GM04504 (cell line): ENCODE results near the gene IFNA2.
"Not testable (repeated sequence)": the region's sequence is repeated elsewhere in the genome, so short reads cannot be mapped to it uniquely, and the experiment has no call there.

Experiments
- DNase-seq: peaks from one replicate; pipeline ENCODE4 v3.0.0-alpha.2; 2012; ENCODE audit warnings: low read depth

The IFNA2 gene

DNA sequence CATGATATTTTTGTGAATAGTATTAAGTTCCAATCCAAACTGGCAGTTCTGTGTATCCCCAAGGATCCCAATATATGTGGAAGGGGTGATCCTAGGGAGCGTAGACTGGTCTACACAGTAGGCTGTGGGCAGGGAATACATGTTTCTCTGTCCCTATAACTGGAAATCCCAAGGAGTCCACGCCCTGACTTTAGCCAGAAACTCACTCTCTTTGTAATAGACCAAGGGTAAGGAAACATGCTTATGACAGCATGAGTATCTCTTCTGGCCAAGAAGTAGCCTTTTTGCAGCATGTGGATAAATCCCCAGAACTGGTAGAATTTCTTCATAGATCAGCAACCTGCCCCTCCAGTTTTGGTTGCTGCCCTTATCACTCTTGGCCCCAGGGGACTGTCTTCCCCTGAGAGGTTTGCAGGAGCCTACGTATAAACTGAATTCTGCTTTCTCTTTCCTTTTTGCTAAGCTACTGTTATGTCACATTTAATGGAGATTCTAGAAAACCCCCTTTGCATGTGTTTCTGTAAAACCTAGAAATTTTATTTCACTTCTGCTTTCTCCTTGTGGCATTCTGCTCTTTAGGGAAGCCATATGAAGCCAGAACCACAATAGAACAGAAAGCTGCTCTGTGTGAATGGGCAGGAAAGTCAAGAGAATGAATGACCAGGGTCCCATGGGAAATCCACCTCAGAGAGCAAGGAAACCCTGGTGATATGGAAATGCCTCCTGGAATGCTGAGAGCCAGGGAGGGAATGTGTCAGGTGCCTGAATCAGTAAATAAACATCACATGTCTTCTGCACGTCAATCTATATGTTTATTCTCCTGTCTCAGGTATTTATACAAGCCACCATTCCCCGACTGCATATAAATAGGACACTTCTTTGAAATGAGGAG lies 3.5 kb downstream of the IFNA2 start:
- no peak for DNase-seq

DNA sequence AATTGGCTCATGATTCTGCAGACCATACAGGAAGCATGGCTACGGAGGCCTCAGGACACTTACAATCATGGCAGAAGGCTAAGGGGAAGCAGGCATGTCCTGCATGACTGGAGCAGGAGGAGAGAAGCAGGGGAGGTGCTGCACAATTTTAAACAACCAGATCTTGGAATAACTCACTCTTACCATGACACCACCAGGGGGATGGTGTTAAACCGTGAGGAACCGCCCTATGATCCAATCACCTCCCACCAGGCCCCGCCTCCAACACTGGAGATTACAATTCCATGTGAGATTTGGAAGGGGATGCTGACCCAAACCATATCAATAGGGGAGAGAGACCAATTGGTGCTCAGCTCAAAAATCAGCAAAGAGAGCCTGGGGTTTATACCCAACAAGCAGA lies 13.7 kb downstream of the IFNA2 start:
- not testable (repeated sequence) for DNase-seq

- DNase-seq: no peak
Observed at GRCh38 chr9:21367957-21368356, 17.2 kb downstream of the IFNA2 start, which contains the start of gene IFNA13. Gene IFNA13 (minus strand): TSS chr9:21368057. CDS start chr9:21368010, 47 bp downstream.

GRCh38 chr9:21367169-21367568 lies 18.0 kb downstream of the IFNA2 start:
- not testable (repeated sequence) for DNase-seq

- no peak for DNase-seq
Observed at GRCh38 chr9:21362287-21362686, 22.9 kb downstream of the IFNA2 start.

DNA sequence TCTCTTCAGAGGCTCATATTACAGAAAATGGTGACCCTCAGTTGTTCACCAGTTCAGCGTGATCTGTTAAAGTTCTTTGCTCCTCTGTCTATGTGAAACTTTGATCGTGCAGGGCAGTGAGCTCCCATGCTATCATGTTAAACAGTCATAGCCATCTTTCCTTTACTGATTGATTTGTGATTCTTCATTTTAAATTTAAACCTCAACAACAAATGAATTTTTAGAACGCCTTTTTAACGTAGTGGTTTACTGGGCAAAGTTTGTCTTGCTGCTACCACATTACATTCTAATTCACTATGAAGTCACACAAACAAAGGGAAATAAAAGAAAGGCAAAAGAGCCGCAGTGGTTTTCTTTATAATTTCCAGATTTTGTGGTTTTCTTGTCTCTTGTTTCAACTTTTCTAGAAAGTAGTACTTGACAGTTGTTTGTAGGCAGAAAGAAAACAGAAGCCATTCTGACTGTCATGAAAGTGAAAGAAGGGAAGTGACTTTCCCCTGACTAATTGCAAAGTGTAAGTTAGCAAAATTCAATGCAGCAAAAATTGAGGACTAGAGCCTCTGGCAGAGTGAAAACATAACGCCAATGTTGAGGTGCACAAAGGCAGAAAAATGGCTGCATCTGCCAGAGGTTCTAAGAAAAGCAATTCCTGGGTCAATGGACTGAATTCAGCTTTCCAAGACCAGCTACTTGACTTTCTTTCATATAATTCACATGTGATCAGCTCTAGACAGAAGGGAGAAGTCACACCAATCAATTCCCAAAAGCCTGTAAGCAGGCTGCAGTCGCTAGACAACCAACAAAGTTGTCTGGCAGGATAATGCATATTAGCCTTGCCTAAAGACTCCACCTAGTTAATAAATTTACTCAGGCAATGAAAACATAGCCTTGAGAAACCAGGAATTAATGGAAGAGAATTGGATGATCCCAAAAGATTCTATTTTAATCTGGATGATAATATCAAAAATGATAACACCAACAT lies 27.4 kb downstream of the IFNA2 start:
- DNase-seq: no peak

DNA sequence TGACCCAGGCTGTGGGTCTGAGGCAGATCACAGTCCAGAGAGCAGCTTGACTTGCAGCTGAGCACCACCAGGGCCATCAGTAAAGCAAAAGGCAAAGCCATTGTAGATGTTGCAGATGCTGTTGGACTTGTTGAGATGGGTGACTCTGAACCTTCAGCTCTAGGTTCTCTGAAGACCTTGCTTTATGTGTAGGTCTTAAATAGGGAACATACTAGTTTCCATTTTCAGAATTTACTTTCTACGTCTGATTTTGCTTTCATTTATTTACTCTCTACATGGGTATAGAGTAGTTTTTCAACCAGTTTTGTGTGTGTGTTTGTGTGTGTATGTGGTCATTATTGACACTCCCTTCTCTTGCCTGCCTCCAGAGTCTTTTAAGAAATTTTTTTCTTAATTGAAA lies 34.4 kb downstream of the IFNA2 start, which contains the start of gene IFNA6:
IFNA6 (minus strand) TSS at position 101 of the 400 bp plus-strand sequence; CDS start at position 101, 0 bp downstream.
- DNase-seq: no peak

- DNase-seq: no peak
Observed at GRCh38 chr9:21348430-21348970, 36.7 kb downstream of the IFNA2 start.

- no peak for DNase-seq
Observed at GRCh38 chr9:21340735-21341134, 44.5 kb downstream of the IFNA2 start.

DNA sequence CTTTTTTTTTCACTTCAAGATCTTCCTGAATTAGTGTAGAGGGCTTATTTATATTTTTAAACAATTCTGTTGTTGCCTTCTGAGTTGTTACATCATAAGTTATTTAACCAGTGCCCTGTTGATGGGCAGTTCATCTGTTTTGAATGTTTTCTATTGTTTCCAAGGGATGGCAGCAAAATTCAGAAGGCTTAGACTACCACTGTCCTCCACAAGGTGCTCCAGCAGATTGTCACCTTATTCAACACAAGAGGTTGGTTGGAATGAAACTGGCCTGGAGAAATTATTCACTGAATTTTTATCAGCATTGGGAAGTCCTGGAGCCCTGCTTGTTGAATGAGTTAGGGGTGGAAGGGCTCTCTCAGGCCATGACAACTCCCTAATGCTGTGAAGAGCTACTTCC lies 48.7 kb downstream of the IFNA2 start:
- no peak for DNase-seq

DNA sequence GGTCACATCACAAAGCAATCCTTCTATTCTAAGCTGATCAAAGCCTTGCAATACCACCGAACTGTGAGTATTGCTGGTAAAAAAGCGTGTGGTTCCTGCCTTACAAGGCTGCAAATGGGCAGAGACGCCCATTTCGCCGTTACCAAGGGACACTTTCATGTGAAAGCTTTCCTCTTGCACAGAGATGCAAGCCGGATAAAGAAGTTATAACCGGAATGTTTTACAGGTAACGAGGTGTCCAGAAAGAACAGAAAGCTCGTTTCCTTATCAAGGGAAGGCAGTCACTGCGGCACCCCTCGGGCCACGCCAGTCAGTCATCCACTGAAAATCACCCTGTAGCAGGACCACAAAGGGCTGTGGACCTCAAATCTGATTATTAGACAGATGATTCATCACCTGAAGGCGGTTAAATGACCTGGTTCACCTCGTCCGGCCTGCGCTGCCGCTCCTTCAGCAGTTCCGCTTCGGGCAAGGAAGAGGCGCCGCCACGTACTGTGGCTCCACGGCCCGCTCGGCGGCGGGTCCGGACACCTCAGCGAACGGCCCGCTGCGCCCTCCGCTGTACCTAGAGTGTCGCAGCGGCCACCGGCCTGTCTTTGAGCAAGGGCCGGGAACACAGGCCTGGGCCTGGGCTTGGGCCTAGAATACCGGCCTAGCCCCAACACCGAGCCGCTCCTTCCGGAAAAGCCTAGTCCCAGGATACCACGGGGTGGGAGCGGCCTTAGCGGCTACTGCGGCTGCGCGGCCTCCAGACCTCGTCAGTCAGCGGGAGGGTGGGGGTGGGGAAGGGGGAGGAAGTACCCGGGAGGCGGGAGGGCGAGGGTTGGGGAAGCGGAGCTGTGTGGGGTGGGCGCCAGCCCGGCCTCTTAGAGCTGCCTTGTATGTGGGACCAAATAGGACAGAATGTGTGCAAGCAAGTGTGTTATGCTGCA lies 50.2 kb downstream of the IFNA2 start, which contains the start of gene KLHL9:
KLHL9 (minus strand) TSS at position 704 of the 932 bp plus-strand sequence; CDS start at position 159, 545 bp downstream.
- DNase-seq: peak; percentile 76
